Hepatocyte (in vitro differentiated cells): ENCODE results near the gene MINDY4. TPM values are rescaled to one million over a fixed set of nuclear protein-coding genes. Genes with fewer than 3 reads are reported as not detected.

Source experiments
- DNase-seq: peaks from one replicate; pipeline ENCODE4 v3.0.0-alpha.2; 2016; ENCODE audit warnings: low spot score
- H2AFZ ChIP-seq: fragments of 200-600 bp; sonication (generic); 2 replicates; pipeline ENCODE4 v1.6.0; 2016; ENCODE audit warnings: antibody characterized with exemption, mild to moderate bottlenecking
- H3K27ac ChIP-seq: fragments of 200-600 bp; sonication (generic); 2 replicates; pipeline ENCODE4 v1.5.1; 2016; ENCODE audit warnings: mild to moderate bottlenecking
- H3K27me3 ChIP-seq: fragments of 200-600 bp; sonication (generic); 2 replicates; pipeline ENCODE4 v1.6.1; 2016
- H3K36me3 ChIP-seq: fragments of 200-600 bp; sonication (generic); replicated peaks from 2 replicates; pipeline ENCODE4 v1.5.1; 2016; ENCODE audit warnings: low read depth; ENCODE audit not compliant: insufficient read depth
- H3K4me1 ChIP-seq: fragments of 200-600 bp; sonication (generic); 2 replicates; pipeline ENCODE4 v1.5.1; 2016; ENCODE audit warnings: mild to moderate bottlenecking, moderate library complexity; ENCODE audit not compliant: insufficient read depth
- H3K4me2 ChIP-seq: fragments of 200-600 bp; sonication (generic); 2 replicates; pipeline ENCODE4 v1.6.0; 2016
- H3K4me3 ChIP-seq: fragments of 200-600 bp; sonication (generic); 2 replicates; pipeline ENCODE4 v1.5.1; 2016; ENCODE audit warnings: mild to moderate bottlenecking
- H3K79me2 ChIP-seq: fragments of 200-600 bp; sonication (generic); 2 replicates; pipeline ENCODE4 v1.6.0; 2017; ENCODE audit warnings: mild to moderate bottlenecking
- H3K9me2 ChIP-seq: fragments of 200-600 bp; sonication (generic); replicated peaks from 2 replicates; pipeline ENCODE4 v1.6.0; 2017; ENCODE audit warnings: mild to moderate bottlenecking; ENCODE audit not compliant: insufficient read depth
- H3K9me3 ChIP-seq: fragments of 200-600 bp; sonication (generic); 2 replicates; pipeline ENCODE4 v1.5.1; 2016; ENCODE audit warnings: low read depth, mild to moderate bottlenecking
- H4K20me1 ChIP-seq: fragments of 200-600 bp; sonication (generic); 2 replicates; pipeline ENCODE4 v1.6.0; 2016; ENCODE audit warnings: mild to moderate bottlenecking; ENCODE audit not compliant: insufficient read depth, poor library complexity, severe bottlenecking
- EZH2 ChIP-seq: fragments of 200-600 bp; sonication (generic); IDR thresholded peaks from 2 replicates; pipeline ENCODE4 v1.6.1; 2016; ENCODE audit warnings: antibody characterized with exemption, mild to moderate bottlenecking, borderline replicate concordance
- EZH2phosphoT487 ChIP-seq: fragments of 200-600 bp; sonication (generic); IDR thresholded peaks from one replicate; pipeline ENCODE4 v1.6.1; 2018; ENCODE audit warnings: antibody characterized with exemption, mild to moderate bottlenecking, low read depth, moderate library complexity; ENCODE audit not compliant: unreplicated experiment, severe bottlenecking
- WGBS: methylation state at CpG from one replicate; pipeline ENCODE4 v1.1.6; 2016; ENCODE audit warnings: low lambda C conversion rate; ENCODE audit errors: missing lambda C conversion rate; 5-methylcytosine and 5-hydroxymethylcytosine counted together
- polyA plus RNA-seq: library from polyadenylated mRNA; unstranded; fragments of >200 nt; fragmentation: Nextera tagmentation; extraction: Ambion mirVana; gene quantifications from 2 replicates; pipeline ENCODE4 v1.2.1, GENCODE V29; 2016
- total RNA-seq: library from RNA; depleted of rRNA; stranded (reverse); fragments of >200 nt; gene quantifications from 2 replicates; pipeline ENCODE4 v1.2.3, GENCODE V29; 2014
- TF ChIP-seq, protein P1 (sequence below): fragments of 200-600 bp; sonication (generic); IDR thresholded peaks from 2 replicates; pipeline ENCODE4 v1.5.1; 2016; ENCODE audit warnings: antibody characterized with exemption, mild to moderate bottlenecking; ENCODE audit not compliant: poor library complexity

The MINDY4 gene
- total and polyA plus RNA-seq, 2 experiments from 2014 or later, result 4.4 to 6.3 TPM

DNA sequence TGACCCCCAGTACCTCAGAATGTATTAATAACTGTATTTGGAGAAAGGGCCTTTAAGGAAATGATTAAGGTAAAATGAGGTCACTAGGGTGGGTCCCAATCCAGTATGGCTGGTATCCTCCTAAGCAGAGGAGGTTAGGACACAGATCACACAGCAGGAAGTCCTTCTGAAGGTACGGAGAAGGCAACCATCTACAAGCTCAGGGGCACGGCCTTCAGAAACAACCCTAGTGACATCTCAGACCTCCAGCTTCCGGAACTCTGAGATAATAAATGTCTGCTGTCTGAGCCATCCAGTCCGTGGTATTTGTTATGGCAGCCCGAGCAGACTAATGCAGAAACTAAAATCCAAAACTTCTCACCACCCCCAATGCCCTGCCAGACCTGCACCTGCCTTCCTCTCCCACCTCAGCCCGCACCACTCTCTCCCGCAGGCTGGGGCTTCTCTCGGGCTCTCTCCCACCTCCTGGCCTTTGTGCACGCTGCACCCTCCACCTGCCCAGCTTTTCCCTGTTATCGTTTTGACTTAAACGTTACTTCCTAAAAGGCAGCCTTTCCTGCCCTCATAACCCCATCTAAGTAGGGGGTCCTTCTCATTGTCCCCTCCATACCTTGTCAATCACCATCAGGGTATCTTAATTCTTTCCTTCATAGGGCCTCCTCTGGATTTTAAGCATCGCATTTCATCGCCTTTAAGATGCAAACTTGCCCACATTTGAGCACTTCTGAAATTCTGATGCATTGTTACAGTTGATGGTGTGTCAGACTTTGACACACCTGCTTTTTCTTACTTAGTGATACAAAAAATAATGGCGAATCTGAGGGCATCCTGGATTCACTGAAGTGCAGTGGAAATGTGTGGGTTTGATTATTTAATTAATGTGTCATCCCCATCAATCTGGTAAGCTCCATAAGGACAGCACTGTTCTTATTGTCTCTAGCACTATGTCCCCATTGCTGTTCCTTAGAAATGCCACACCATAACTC is 108.2 kb downstream of the MINDY4 start:
- Histone ChIP-seq H3K9me3 (no peaks in the 10 kb centered on the region), H3K4me3 (no peak overlapping the region), H3K9me2 (no peaks in the 10 kb centered on the region), H3K79me2 (no peaks in the 10 kb centered on the region), H3K4me1 (peaks cover 14% of the 10 kb centered on the region), H4K20me1 (no peaks in the 10 kb centered on the region), H3K36me3 (no peaks in the 10 kb centered on the region), H3K27me3 (no peaks in the 10 kb centered on the region), H3K4me2 (no peak overlapping the region), H3K27ac (no peak overlapping the region), H2AFZ (no peak overlapping the region)
- WGBS, result 59% methylated on average over 14 of the region's 14 CpGs
- TF ChIP-seq EZH2 (no peak), EZH2phosphoT487 (no peak)
- TF ChIP-seq, protein P1, sequence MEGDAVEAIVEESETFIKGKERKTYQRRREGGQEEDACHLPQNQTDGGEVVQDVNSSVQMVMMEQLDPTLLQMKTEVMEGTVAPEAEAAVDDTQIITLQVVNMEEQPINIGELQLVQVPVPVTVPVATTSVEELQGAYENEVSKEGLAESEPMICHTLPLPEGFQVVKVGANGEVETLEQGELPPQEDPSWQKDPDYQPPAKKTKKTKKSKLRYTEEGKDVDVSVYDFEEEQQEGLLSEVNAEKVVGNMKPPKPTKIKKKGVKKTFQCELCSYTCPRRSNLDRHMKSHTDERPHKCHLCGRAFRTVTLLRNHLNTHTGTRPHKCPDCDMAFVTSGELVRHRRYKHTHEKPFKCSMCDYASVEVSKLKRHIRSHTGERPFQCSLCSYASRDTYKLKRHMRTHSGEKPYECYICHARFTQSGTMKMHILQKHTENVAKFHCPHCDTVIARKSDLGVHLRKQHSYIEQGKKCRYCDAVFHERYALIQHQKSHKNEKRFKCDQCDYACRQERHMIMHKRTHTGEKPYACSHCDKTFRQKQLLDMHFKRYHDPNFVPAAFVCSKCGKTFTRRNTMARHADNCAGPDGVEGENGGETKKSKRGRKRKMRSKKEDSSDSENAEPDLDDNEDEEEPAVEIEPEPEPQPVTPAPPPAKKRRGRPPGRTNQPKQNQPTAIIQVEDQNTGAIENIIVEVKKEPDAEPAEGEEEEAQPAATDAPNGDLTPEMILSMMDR, result no peak
- DNase-seq, result no peak

- H3K36me3 ChIP-seq, result no peaks in the 10 kb centered on the region
- DNase-seq, result no peak
- H3K9me3 ChIP-seq, result no peaks in the 10 kb centered on the region
- H3K79me2 ChIP-seq, result no peaks in the 10 kb centered on the region
- H2AFZ ChIP-seq, result no peak overlapping the region
- H3K4me1 ChIP-seq, result peaks cover 14% of the 10 kb centered on the region
- no peaks in the 10 kb centered on the region for H3K9me2 ChIP-seq
- no peaks in the 10 kb centered on the region for H4K20me1 ChIP-seq
- no peak overlapping the region for H3K4me3 ChIP-seq
- WGBS, result 45% methylated on average over 12 of the region's 12 CpGs
- peak overlapping the region; percentile 47 for H3K4me2 ChIP-seq
- H3K27ac ChIP-seq, result peak overlapping the region; percentile 71
- no peaks in the 10 kb centered on the region for H3K27me3 ChIP-seq
- TF ChIP-seq EZH2phosphoT487 (no peak), EZH2 (no peak)
- TF ChIP-seq, protein P1, result no peak
Observed at GRCh38 chr7:30880125-30880720, 109.0 kb downstream of the MINDY4 start.

DNA sequence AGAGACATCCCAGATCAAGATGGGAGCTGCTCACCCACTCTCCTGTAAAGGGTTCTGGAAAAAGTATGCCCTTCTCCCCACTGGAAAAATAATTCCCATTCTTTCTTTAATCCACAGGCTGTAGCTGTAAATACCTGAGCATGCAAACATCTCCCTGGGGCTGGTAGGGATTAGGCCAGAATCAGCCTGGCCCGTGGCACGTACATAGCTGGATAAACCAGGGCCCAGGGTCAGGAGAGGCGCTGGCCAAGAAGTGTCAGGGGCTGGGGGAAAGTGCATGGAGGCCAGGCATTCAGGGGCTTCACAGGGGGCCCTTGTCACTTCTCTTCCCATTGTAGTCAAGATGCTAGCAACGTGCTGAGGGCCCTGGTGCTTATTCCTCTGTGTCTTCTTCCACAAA is 109.7 kb downstream of the MINDY4 start:
- Histone ChIP-seq H2AFZ (no peak overlapping the region), H3K79me2 (no peaks in the 10 kb centered on the region), H3K9me2 (no peaks in the 10 kb centered on the region), H3K4me2 (peak overlapping the region; percentile 47), H3K4me1 (peaks cover 14% of the 10 kb centered on the region), H4K20me1 (no peaks in the 10 kb centered on the region), H3K4me3 (no peak overlapping the region), H3K27ac (peak overlapping the region; percentile 71), H3K36me3 (no peaks in the 10 kb centered on the region), H3K9me3 (no peaks in the 10 kb centered on the region), H3K27me3 (no peaks in the 10 kb centered on the region)
- no peak for DNase-seq
- TF ChIP-seq EZH2phosphoT487 (no peak), EZH2 (no peak)
- TF ChIP-seq, protein P1, result no peak
- 59% methylated on average over 4 of the region's 4 CpGs for WGBS
